H9 (cell line): ENCODE results near the gene MEG3. TPM values are rescaled to one million over a fixed set of nuclear protein-coding genes. Genes with fewer than 3 reads are reported as not detected.

Experiments used
- DNase-seq: peaks from one replicate; pipeline ENCODE4 v3.0.0-alpha.2; 2017
- H2AFZ ChIP-seq: one replicate; pipeline ENCODE4 v1.6.1; 2013; ENCODE audit warnings: mild to moderate bottlenecking, low read length, control low read depth, moderate library complexity
- H2AK5ac ChIP-seq: 2 replicates; pipeline ENCODE4 v1.6.1; 2013; ENCODE audit warnings: low read length, control low read depth, mixed read lengths; ENCODE audit not compliant: insufficient read length
- H2BK120ac ChIP-seq: one replicate; pipeline ENCODE4 v1.6.1; 2013; ENCODE audit warnings: low read depth, mild to moderate bottlenecking, low read length, control low read depth, inconsistent platforms; ENCODE audit not compliant: poor library complexity, severe bottlenecking
- H2BK12ac ChIP-seq: 2 replicates; pipeline ENCODE4 v1.6.1; 2013; ENCODE audit warnings: low read length, control low read depth, mixed read lengths, low read depth; ENCODE audit not compliant: insufficient read length
- H2BK15ac ChIP-seq: 2 replicates; pipeline ENCODE4 v1.6.1; 2013; ENCODE audit warnings: low read depth, low read length, control low read depth
- H2BK20ac ChIP-seq: one replicate; pipeline ENCODE4 v1.6.1; 2013; ENCODE audit warnings: low read depth, mild to moderate bottlenecking, low read length, control low read depth, inconsistent platforms; ENCODE audit not compliant: poor library complexity, severe bottlenecking
- H2BK5ac ChIP-seq: 2 replicates; pipeline ENCODE4 v1.6.1; 2013; ENCODE audit warnings: low read length, control low read depth, mixed read lengths; ENCODE audit not compliant: insufficient read length
- H3K14ac ChIP-seq: 2 replicates; pipeline ENCODE4 v1.6.1; 2013; ENCODE audit warnings: low read length, control low read depth; ENCODE audit not compliant: insufficient read depth
- H3K18ac ChIP-seq: 2 replicates; pipeline ENCODE4 v1.6.1; 2013; ENCODE audit warnings: low read depth, mild to moderate bottlenecking, mixed read lengths, low read length, control low read depth; ENCODE audit not compliant: insufficient read length
- H3K23ac ChIP-seq: 2 replicates; pipeline ENCODE4 v1.6.1; 2013; ENCODE audit warnings: low read length, control low read depth, mixed read lengths, low read depth; ENCODE audit not compliant: insufficient read length
- H3K23me2 ChIP-seq: 2 replicates; pipeline ENCODE4 v1.6.1; 2013; ENCODE audit warnings: low read depth, mild to moderate bottlenecking, mixed read lengths, low read length, control low read depth; ENCODE audit not compliant: insufficient read length, poor library complexity, severe bottlenecking
- H3K27ac ChIP-seq: 2 replicates; pipeline ENCODE4 v1.5.1; 2013; ENCODE audit warnings: low read length, control low read depth, mixed read lengths, low read depth; ENCODE audit not compliant: insufficient read length
- H3K27me3 ChIP-seq: 2 replicates; pipeline ENCODE4 v1.6.1; 2013; ENCODE audit warnings: low read length, control low read depth, inconsistent platforms; ENCODE audit not compliant: insufficient read depth
- H3K4ac ChIP-seq: 2 replicates; pipeline ENCODE4 v1.6.1; 2013; ENCODE audit warnings: low read depth, mild to moderate bottlenecking, control low read depth, inconsistent platforms, low read length, moderate library complexity
- H3K4me1 ChIP-seq: 2 replicates; pipeline ENCODE4 v1.6.1; 2013; ENCODE audit warnings: low read length, control low read depth, inconsistent platforms; ENCODE audit not compliant: insufficient read depth
- H3K4me2 ChIP-seq: 2 replicates; pipeline ENCODE4 v1.6.1; 2013; ENCODE audit warnings: low read length, control low read depth, mixed read lengths; ENCODE audit not compliant: insufficient read length, insufficient read depth
- H3K56ac ChIP-seq: 2 replicates; pipeline ENCODE4 v1.6.1; 2013; ENCODE audit warnings: low read depth, mild to moderate bottlenecking, mixed read lengths, low read length, control low read depth; ENCODE audit not compliant: insufficient read length
- H3K79me1 ChIP-seq: 2 replicates; pipeline ENCODE4 v1.6.1; 2013; ENCODE audit warnings: low read depth, mild to moderate bottlenecking, moderate library complexity, low read length, control low read depth, inconsistent platforms; ENCODE audit not compliant: insufficient read depth, poor library complexity, severe bottlenecking
- H3K79me2 ChIP-seq: 2 replicates; pipeline ENCODE4 v1.6.1; 2013; ENCODE audit warnings: low read length, control low read depth, inconsistent platforms; ENCODE audit not compliant: insufficient read depth
- H3K9ac ChIP-seq: 2 replicates; pipeline ENCODE4 v1.6.1; 2013; ENCODE audit warnings: low read length, control low read depth, mixed read lengths; ENCODE audit not compliant: insufficient read length; ENCODE audit errors: extremely low read depth
- H3K9me3 ChIP-seq: one replicate; pipeline ENCODE4 v1.6.1; 2013; ENCODE audit warnings: low read depth, low read length, inconsistent platforms; ENCODE audit not compliant: control insufficient read depth
- H3T11ph ChIP-seq: one replicate; pipeline ENCODE4 v1.6.1; 2013; ENCODE audit warnings: mild to moderate bottlenecking, low read length, control low read depth, inconsistent platforms
- H4K20me1 ChIP-seq: one replicate; pipeline ENCODE4 v1.6.1; 2013; ENCODE audit not compliant: control insufficient read depth, insufficient read length, insufficient read depth
- H4K5ac ChIP-seq: 2 replicates; pipeline ENCODE4 v1.6.1; 2013; ENCODE audit warnings: low read depth, mild to moderate bottlenecking, mixed read lengths, low read length, control low read depth; ENCODE audit not compliant: insufficient read length
- H4K8ac ChIP-seq: replicated peaks from 2 replicates; pipeline ENCODE4 v1.6.1; 2013; ENCODE audit warnings: low read length, control low read depth, mixed read lengths, low read depth; ENCODE audit not compliant: insufficient read length
- H4K91ac ChIP-seq: 2 replicates; pipeline ENCODE4 v1.6.1; 2013; ENCODE audit warnings: low read depth, mild to moderate bottlenecking, moderate library complexity, mixed read lengths, low read length, control low read depth; ENCODE audit not compliant: insufficient read length
- H3K27ac Mint-ChIP-seq, 3 experiments: 2 replicates in 2 of 3; 3 replicates in 1 of 3; pipeline ENCODE4 v1.8.0; 2020 to 2021; ENCODE audit warnings: mixed read lengths in 3 of 3, mild to moderate bottlenecking in 1 of 3, moderate library complexity in 1 of 3
- H3K27me3 Mint-ChIP-seq: 2 replicates; pipeline ENCODE4 v1.8.0; 2021; ENCODE audit warnings: low read depth, mild to moderate bottlenecking, moderate library complexity, mixed read lengths
- H3K36me3 Mint-ChIP-seq, 3 experiments: 2 replicates in 2 of 3; 3 replicates in 1 of 3; pipeline ENCODE4 v1.8.0; 2020 to 2021; ENCODE audit warnings: low read depth in 3 of 3, mixed read lengths in 3 of 3; ENCODE audit not compliant: insufficient read depth in 1 of 3
- H3K4me1 Mint-ChIP-seq, 2 experiments: 2 replicates each; pipeline ENCODE4 v1.8.0; 2020; ENCODE audit warnings: mixed read lengths in 2 of 2
- H3K4me3 Mint-ChIP-seq, 2 experiments: 2 replicates in 1 of 2; 3 replicates in 1 of 2; pipeline ENCODE4 v1.8.0; 2020 to 2021; ENCODE audit warnings: mild to moderate bottlenecking in 2 of 2, mixed read lengths in 2 of 2, moderate library complexity in 1 of 2
- H3K9me3 Mint-ChIP-seq, 2 experiments: 2 replicates in 1 of 2; 3 replicates in 1 of 2; pipeline ENCODE4 v1.8.0; 2020; ENCODE audit warnings: mild to moderate bottlenecking in 2 of 2, mixed read lengths in 2 of 2, moderate library complexity in 1 of 2
- WGBS: extraction: QIAGEN DNeasy Blood & Tissue Kit; methylation state at CpG from one replicate; pipeline ENCODE4 v1.1.7; 2013; ENCODE audit warnings: missing lambda C conversion rate, low lambda C conversion rate, mixed read lengths; ENCODE audit not compliant: insufficient read length; ENCODE audit errors: extremely low coverage; 5-methylcytosine and 5-hydroxymethylcytosine counted together
- total RNA-seq: library from RNA; stranded (reverse); gene quantifications from 2 replicates; pipeline ENCODE4 v1.2.1, GENCODE V29; 2021
- TF ChIP-seq, protein P1 (sequence below): fragments of 200-600 bp; sonication (generic); conservative IDR thresholded peaks from 3 replicates; pipeline ENCODE4 v1.8.0; 2021; ENCODE audit warnings: antibody characterized with exemption, mild to moderate bottlenecking

Gene MEG3
- total RNA-seq, 1 experiment from 2014 or later, result 0.52 TPM

- Histone ChIP-seq H3K79me1 (no peaks in the 10 kb centered on the region), H3K27ac (no peak overlapping the region), H2BK12ac (no peak overlapping the region), H2AFZ (no peak overlapping the region), H3T11ph (no peak overlapping the region), H2BK120ac (no peak overlapping the region), H3K23ac (no peak overlapping the region), H3K27me3 (no peaks in the 10 kb centered on the region), H4K5ac (no peak overlapping the region), H2BK5ac (no peak overlapping the region), H4K20me1 (no peaks in the 10 kb centered on the region), H2BK15ac (no peak overlapping the region), H3K23me2 (no peaks in the 10 kb centered on the region), H3K4ac (no peak overlapping the region), H4K91ac (no peak overlapping the region), H3K4me1 (no peaks in the 10 kb centered on the region), H3K14ac (no peak overlapping the region), H3K9ac (no peak overlapping the region), H2BK20ac (no peak overlapping the region), H2AK5ac (no peak overlapping the region), H3K9me3 (no peaks in the 10 kb centered on the region), H3K4me2 (no peak overlapping the region), H4K8ac (no peak overlapping the region), H3K56ac (no peak overlapping the region), H3K79me2 (no peaks in the 10 kb centered on the region), H3K18ac (no peak overlapping the region)
- DNase-seq, result no peak
- Mint-ChIP-seq H3K4me1 (no peaks in the 10 kb centered on the region), H3K4me3 (no peak overlapping the region; a peak in 1 of 5 replicates), H3K9me3 (no peaks in the 10 kb centered on the region; a peak in 1 of 5 replicates), H3K27ac (no peak overlapping the region; a peak in 1 of 7 replicates), H3K36me3 (no peaks in the 10 kb centered on the region; a peak in 1 of 7 replicates), H3K27me3 (peaks cover 18% of the 10 kb centered on the region)
- TF ChIP-seq, protein P1, sequence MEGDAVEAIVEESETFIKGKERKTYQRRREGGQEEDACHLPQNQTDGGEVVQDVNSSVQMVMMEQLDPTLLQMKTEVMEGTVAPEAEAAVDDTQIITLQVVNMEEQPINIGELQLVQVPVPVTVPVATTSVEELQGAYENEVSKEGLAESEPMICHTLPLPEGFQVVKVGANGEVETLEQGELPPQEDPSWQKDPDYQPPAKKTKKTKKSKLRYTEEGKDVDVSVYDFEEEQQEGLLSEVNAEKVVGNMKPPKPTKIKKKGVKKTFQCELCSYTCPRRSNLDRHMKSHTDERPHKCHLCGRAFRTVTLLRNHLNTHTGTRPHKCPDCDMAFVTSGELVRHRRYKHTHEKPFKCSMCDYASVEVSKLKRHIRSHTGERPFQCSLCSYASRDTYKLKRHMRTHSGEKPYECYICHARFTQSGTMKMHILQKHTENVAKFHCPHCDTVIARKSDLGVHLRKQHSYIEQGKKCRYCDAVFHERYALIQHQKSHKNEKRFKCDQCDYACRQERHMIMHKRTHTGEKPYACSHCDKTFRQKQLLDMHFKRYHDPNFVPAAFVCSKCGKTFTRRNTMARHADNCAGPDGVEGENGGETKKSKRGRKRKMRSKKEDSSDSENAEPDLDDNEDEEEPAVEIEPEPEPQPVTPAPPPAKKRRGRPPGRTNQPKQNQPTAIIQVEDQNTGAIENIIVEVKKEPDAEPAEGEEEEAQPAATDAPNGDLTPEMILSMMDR, result no peak
- no CpG with 5 or more reads among the region's 10 CpGs for WGBS
These were observed 38.3 kb downstream of the MEG3 start for GRCh38 chr14:100864206-100864605.
